H4 (cell line): ENCODE data around the gene TMEM131L. TPM values are rescaled to one million over a fixed set of nuclear protein-coding genes. Genes with fewer than 3 reads are reported as not detected.
"Not testable (repeated sequence)": the region's sequence is repeated elsewhere in the genome, so short reads cannot be mapped to it uniquely, and the experiment has no call there.

ENCODE experiments used
- DNase-seq: peaks from one replicate; pipeline ENCODE4 v3.0.0-alpha.2; 2015; ENCODE audit warnings: low spot score
- total RNA-seq: library from RNA; depleted of rRNA; stranded (reverse); fragments of >200 nt; shearing (Covaris generic); gene quantifications from 2 replicates; pipeline ENCODE4 v1.2.3, GENCODE V29; 2014; rRNA removed

Gene TMEM131L, protein sequence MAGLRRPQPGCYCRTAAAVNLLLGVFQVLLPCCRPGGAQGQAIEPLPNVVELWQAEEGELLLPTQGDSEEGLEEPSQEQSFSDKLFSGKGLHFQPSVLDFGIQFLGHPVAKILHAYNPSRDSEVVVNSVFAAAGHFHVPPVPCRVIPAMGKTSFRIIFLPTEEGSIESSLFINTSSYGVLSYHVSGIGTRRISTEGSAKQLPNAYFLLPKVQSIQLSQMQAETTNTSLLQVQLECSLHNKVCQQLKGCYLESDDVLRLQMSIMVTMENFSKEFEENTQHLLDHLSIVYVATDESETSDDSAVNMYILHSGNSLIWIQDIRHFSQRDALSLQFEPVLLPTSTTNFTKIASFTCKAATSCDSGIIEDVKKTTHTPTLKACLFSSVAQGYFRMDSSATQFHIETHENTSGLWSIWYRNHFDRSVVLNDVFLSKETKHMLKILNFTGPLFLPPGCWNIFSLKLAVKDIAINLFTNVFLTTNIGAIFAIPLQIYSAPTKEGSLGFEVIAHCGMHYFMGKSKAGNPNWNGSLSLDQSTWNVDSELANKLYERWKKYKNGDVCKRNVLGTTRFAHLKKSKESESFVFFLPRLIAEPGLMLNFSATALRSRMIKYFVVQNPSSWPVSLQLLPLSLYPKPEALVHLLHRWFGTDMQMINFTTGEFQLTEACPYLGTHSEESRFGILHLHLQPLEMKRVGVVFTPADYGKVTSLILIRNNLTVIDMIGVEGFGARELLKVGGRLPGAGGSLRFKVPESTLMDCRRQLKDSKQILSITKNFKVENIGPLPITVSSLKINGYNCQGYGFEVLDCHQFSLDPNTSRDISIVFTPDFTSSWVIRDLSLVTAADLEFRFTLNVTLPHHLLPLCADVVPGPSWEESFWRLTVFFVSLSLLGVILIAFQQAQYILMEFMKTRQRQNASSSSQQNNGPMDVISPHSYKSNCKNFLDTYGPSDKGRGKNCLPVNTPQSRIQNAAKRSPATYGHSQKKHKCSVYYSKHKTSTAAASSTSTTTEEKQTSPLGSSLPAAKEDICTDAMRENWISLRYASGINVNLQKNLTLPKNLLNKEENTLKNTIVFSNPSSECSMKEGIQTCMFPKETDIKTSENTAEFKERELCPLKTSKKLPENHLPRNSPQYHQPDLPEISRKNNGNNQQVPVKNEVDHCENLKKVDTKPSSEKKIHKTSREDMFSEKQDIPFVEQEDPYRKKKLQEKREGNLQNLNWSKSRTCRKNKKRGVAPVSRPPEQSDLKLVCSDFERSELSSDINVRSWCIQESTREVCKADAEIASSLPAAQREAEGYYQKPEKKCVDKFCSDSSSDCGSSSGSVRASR (N-terminal part only)
- 13.5 and 14.2 TPM in 2 replicates for total RNA-seq

DNA sequence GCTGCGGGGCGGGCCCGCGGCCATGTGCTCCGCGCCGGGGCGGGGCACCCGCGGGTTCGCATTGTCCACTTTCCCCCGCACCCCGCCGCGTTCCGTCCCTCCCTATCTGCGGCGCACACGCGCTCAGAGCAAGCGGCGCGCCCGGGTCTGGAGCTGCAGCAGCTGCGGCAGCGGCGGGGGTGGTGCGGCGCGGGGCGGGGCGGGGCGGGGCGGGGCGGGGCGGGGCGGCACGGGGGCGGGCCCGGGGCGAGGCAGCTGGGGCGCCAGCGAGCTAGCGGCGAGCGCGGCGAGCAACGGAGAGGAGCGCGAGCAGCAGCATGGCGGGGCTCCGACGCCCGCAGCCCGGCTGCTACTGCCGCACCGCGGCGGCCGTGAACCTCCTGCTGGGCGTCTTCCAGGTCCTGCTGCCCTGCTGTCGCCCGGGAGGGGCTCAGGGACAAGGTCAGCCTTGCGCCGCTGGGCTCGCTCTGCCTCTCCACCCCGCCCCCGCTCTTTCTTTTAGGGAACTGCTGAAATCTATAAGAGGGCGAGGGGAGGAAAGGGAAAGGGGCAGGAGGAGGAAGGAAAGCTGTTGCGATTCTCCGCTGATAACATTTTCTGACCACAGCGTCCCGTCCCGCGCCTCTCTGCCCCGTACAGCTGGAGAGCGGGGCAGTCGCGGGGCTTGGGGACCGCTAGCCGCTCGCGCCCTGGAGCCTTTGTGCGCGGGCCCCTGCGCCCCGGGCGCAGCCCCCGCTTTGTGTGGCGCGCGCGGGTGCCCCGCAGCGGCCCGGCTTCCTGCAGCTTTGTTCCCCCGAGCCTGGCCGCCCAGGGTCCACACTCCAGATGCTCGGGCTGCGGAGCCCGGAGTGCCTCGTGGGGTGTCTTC lies at the start of gene TMEM131L:
Gene TMEM131L (plus strand): TSS at position 280 of the 868 bp plus-strand sequence. CDS start 38 bp downstream, at position 318.
- peak; percentile 48 for DNase-seq

DNA sequence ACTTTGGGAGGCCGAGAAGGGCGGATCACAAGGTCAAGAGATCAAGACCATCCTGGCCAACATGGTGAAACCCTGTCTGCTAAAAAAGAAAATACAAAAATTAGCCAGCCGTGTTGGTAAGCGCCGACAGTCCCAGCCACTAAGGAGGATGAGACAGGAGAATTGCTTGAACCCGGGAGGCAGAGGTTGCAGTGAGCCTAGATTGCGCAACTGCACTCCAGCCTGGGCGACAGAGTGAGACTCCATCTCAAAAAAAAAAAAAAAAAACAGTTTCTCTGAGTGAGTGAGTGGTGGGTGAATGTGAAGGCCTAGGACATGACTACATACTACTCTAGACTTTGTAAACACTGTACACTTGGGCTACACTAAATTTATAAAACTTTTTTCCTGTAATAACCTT lies 49.7 kb upstream of the TMEM131L start:
- DNase-seq = not testable (repeated sequence)

- DNase-seq = peak; percentile 59
Observed at GRCh38 chr4:153418121-153418520, 48.0 kb upstream of the TMEM131L start.

DNA sequence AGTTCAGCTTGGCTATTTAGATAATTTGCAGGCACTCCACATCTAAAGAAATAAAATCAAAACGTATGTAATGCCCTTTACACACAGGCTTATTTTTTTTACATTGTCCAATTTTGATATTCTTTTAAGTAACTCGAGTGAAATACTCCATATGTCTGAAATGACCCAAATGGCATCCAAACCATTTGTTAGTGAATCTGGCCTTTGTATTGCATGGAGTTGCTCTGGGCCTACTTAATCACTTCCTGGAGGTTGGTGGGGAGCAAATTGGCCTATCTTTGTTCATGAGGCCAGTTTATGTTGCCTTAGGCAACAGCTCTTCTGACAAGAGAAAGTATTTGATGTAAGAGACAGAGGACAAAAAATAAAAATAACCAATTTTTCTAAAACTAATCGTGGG lies 47.6 kb upstream of the TMEM131L start:
- no peak for DNase-seq

- no peak for DNase-seq
Observed at GRCh38 chr4:153419029-153419428, 47.1 kb upstream of the TMEM131L start.

- no peak for DNase-seq
Observed at GRCh38 chr4:153419673-153420278, 46.4 kb upstream of the TMEM131L start.

DNA sequence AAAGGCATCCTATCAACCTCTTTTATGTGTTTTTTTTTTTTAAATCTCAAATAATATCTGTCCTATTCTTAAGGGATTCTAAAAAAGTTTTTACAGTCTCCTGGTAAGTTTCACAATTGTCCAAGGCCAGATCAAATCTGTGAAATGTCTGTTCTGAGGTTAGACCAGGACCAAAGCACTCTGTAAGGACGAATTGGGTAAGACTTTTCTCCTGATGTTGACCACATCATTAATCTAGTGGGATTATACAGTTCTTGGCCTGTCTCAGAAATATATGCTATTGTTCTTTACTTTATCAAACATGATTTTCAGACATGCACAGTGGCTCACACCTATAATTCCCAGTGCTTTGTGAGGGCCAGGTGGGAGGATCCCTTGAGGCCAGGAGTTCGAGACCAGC lies 45.8 kb upstream of the TMEM131L start:
- no peak for DNase-seq

DNA sequence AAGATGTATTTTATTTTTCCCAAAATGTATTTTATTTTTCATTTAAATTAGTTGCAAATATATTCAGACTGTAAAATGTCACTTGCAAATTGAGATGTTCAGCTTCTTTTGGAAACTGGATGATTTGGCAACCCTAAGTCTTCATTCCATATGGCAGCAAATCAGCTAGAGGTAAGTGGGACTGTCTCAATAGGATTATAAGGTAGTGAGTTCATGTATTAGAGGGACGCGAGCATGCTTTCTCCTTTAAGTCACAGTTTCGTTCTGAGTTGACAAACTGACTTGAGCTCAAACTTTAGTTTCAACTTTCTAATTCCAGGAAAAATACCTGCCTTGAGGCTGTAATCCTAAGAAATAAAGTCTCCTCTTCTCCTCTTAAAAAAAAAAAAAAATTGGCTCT lies 44.2 kb upstream of the TMEM131L start:
- DNase-seq = no peak

- DNase-seq = no peak
Observed at GRCh38 chr4:153426207-153426885, 39.8 kb upstream of the TMEM131L start.

DNA sequence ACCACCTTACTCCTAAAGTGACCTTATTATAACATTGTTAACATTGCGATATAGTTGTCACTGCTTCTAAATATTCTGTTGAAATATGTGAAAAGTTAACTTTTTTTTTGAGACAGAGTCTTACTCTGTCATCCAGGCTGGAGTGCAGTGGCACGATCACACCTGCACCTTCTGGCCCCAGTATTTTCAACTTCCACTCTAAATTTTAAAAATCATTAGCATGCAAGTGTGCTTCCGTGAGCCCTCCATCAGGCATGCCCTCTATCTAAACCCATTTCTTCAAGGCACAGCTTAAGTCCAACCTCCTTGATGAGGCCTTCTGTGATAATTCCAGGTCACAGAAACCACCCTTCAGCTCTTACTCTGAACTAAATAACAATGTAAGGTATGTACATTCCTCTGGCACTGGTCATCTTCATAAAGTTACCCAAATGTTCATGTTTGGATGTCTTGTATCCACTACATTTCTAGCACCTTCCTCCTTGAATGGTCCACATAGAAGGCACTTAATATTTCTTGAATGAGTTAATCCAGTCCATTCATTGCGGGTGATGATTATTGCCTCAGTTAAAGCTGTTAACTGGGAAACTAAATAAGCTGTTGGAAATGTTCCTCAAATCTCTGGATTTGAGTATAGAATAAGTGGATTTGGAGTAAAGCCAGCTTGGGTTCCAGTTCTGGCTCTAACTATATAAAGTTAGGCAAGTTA lies 38.6 kb upstream of the TMEM131L start:
- DNase-seq = no peak

GRCh38 chr4:153428941-153429475 lies 37.2 kb upstream of the TMEM131L start:
- DNase-seq = no peak

DNA sequence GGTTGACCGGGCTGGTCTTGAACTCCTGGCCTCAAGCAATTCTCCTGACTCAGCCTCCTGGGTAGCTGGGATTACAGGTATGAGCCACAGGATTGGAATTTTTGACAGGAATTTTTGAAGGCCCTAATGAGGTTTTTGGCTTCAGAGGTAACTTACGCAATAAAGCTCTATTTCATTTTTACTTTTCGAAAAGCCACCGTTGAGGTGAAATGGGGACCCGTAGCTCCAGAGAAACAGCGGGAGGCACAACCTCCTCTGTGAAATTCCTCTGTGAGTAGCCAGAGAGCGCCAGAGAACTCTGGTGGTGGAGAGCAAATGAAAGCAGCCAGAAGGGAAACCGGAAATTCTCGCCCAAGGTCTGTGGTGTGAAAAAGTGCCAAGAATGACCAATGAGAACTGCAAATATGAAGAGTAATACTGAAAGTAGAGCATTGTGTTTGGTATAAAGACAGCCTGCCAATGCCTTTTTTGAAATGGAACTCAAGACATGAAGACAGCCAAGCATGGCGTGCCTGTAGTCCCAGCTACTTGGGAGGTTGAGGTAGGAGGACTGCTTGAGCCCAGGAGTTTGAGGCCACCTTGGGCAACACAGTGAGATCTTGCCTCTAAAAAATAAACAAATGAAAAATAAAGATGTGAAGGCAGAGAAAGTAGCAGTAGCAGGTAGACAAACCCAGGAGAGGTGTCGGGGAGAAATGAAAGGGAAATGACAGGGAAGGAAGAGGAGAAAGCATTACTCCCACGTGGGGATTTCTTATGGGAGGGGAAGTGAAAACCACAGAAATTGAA lies 33.0 kb upstream of the TMEM131L start:
- DNase-seq = peak; percentile 95

DNA sequence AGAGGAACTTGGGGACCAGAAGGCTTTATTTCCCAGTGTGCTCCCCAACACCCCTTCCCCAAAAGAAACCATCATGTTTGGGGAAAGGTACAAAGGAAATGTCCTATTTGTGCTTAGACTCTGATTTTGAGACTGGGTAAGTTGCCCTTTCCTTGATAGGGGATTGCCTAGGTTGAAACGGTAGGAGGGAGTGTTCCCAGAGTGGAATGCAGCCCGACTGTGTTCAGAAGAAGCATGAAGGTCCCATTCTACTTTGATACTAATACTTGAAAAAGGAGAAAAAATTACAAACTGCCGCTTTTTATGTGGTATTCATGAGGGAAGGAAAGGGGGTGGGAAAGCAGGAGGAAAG lies 32.4 kb upstream of the TMEM131L start:
- no peak for DNase-seq

DNA sequence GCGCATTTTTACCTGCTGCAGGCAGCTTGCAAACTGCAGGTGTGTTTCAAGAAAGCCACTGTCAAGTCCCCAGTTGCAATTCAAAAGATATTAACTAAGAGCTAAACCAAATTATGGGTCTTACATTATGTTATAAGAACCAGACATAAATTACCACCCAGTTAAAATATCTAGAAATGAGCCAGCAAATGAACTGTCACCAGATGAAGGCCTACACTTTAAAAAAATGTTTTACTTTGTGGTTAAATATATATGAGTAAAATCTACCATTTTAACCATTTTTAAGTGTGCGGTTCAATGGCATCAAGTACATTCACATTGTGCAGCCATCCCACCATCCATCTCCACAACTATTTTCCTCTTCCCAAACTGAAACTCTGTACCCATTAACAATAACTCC lies 32.0 kb upstream of the TMEM131L start:
- no peak for DNase-seq

GRCh38 chr4:153438916-153439756 lies 27.0 kb upstream of the TMEM131L start:
- DNase-seq = no peak

GRCh38 chr4:153439831-153440230 lies 26.3 kb upstream of the TMEM131L start:
- DNase-seq = no peak

DNA sequence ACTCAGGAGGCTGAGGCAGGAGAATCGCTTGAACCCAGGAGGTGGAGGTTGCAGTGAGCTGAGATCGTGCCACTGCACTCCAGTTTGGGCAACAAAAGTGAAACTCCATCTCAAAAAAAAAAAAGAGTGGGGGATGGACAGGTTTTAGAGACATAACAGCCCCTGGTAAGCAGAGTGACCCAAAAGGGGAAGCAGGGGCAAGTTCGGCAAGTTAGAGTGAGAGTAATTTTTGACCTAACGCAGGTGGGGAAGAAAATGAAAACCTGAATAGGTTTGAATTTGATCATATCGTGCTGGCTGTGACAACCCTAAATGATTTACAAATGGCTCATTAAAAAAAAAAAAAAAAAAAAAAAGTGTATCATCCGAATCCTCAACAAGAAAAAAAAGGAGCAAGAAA lies 25.7 kb upstream of the TMEM131L start:
- DNase-seq = no peak
